ENCODE data around the gene FAM168A. TPM values are rescaled to one million over a fixed set of nuclear protein-coding genes. Genes with fewer than 3 reads are reported as not detected.

FAM168A gene
- total RNA-seq, 2 experiments from 2014 or later = 10.1 to 23.7 TPM

DNA sequence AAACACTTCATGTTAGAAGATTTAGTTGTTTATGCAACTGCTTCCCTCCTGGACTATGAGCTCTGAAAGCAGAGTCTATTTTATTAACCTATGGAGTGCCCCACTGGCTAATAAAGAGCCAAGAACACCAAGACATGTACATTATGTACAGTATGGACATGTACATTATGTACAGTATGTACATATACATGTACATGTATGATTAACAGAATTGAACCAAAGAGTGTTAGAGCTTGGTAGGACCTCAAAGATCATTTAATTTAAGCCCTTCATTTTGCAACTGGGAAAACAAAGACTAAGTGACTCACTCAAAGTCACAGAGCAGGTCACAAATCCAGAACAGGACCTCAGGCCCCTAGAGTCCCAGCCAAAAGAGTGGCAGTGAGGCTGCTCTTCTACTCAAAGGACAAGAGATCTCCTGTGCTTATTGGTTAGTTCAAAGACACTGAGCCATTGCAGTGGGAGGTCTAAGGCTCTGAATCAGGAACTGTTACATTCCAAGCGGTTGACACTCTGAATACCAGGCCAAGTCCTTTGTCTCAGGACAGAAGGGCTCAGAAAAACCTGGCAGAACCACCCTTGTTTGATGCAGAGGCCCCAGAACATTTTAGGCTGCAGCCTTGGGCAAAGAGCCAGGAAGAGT, 103.8 kb downstream of the FAM168A start:
- DNase-seq (ENCODE audit: low spot score) = no peak
- H3K36me3 ChIP-seq (ENCODE audit: insufficient read depth, low read length) = no peaks in the 10 kb centered on the region
- no peak overlapping the region for H3K27ac ChIP-seq (ENCODE audit: low read depth, low read length, poor library complexity, severe bottlenecking)
- no peaks in the 10 kb centered on the region for H3K79me2 ChIP-seq (ENCODE audit: insufficient read depth, low read depth, low read length)
- no peak overlapping the region for H3K4me2 ChIP-seq (ENCODE audit: low read length)
- BruUV-seq (replicated peaks) = no TSS peak
- no peak overlapping the region for H2AFZ ChIP-seq (ENCODE audit: low read length)
- TF ChIP-seq, protein P1, sequence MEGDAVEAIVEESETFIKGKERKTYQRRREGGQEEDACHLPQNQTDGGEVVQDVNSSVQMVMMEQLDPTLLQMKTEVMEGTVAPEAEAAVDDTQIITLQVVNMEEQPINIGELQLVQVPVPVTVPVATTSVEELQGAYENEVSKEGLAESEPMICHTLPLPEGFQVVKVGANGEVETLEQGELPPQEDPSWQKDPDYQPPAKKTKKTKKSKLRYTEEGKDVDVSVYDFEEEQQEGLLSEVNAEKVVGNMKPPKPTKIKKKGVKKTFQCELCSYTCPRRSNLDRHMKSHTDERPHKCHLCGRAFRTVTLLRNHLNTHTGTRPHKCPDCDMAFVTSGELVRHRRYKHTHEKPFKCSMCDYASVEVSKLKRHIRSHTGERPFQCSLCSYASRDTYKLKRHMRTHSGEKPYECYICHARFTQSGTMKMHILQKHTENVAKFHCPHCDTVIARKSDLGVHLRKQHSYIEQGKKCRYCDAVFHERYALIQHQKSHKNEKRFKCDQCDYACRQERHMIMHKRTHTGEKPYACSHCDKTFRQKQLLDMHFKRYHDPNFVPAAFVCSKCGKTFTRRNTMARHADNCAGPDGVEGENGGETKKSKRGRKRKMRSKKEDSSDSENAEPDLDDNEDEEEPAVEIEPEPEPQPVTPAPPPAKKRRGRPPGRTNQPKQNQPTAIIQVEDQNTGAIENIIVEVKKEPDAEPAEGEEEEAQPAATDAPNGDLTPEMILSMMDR (conservative IDR thresholded peaks at IDR 0.05; ENCODE audit: low read length) = no peak
- no peak for TF ChIP-seq EZH2phosphoT487 (IDR thresholded peaks at IDR 0.05; ENCODE audit: borderline replicate concordance, low read depth, low read length)
- no peaks in the 10 kb centered on the region for H3K4me1 ChIP-seq (ENCODE audit: insufficient read depth, low read length, poor library complexity, severe bottlenecking)
- no peak overlapping the region for H3K4me3 ChIP-seq (ENCODE audit: low read depth, low read length, poor library complexity, severe bottlenecking)
- no peaks in the 10 kb centered on the region for H4K20me1 ChIP-seq (ENCODE audit: insufficient read depth, low read length)
- no peaks in the 10 kb centered on the region for H3K9me2 ChIP-seq (ENCODE audit: insufficient read depth, low read length)
- POLR2A ChIA-PET = no interaction called here
- intact Hi-C loops (cut with micrococcal nuclease; ENCODE audit: unreplicated experiment) = no loop called here
- CTCF ChIA-PET (ENCODE audit: unreplicated experiment) = no interaction called here
- no peaks in the 10 kb centered on the region for H3K9me3 ChIP-seq (ENCODE audit: low read length)

DNA sequence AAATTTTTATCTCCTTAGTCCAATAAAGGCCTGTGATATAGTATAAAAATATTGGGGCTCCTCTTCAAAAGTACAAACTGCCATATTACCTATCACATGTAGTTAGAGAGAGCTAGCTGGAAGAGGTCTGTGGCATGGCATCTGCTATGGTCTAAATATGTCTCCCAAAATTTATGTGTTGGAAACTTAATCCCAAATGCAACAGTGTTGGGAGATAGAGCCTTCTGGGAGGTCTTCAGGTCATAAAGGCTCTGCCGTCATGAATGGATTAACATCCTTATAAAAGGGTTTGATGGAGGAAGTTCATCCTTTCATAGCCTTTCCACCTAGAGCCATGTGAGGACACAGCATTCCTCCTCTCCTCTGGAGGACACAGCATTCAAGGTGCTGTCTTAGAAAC, 116.3 kb downstream of the FAM168A start:
- Histone ChIP-seq H3K27ac (ENCODE audit: low read depth, low read length, poor library complexity, severe bottlenecking) (no peak overlapping the region), H3K4me2 (ENCODE audit: low read length) (no peak overlapping the region), H3K36me3 (ENCODE audit: insufficient read depth, low read length) (no peaks in the 10 kb centered on the region), H2AFZ (ENCODE audit: low read length) (no peak overlapping the region), H4K20me1 (ENCODE audit: insufficient read depth, low read length) (no peaks in the 10 kb centered on the region), H3K9me2 (ENCODE audit: insufficient read depth, low read length) (no peaks in the 10 kb centered on the region), H3K4me3 (ENCODE audit: low read depth, low read length, poor library complexity, severe bottlenecking) (no peak overlapping the region), H3K79me2 (ENCODE audit: insufficient read depth, low read depth, low read length) (no peaks in the 10 kb centered on the region), H3K4me1 (ENCODE audit: insufficient read depth, low read length, poor library complexity, severe bottlenecking) (no peaks in the 10 kb centered on the region), H3K9me3 (ENCODE audit: low read length) (0 out of 2 replicates have a peak, but pooled peaks cover 11% of the 10 kb centered on the region)
- CTCF ChIA-PET (ENCODE audit: unreplicated experiment) = no interaction called here
- POLR2A ChIA-PET = no interaction called here
- TF ChIP-seq EZH2phosphoT487 (IDR thresholded peaks at IDR 0.05; ENCODE audit: borderline replicate concordance, low read depth, low read length) = no peak
- TF ChIP-seq, protein P1 (conservative IDR thresholded peaks at IDR 0.05; ENCODE audit: low read length) = no peak
- intact Hi-C loops (cut with micrococcal nuclease; ENCODE audit: unreplicated experiment) = loop anchor here (1.0 kb wide), 1 partner anchor 180 kb away; no protein-coding TSS in a partner anchor
- no TSS peak for BruUV-seq (replicated peaks)
- no peak for DNase-seq (ENCODE audit: low spot score)

DNA sequence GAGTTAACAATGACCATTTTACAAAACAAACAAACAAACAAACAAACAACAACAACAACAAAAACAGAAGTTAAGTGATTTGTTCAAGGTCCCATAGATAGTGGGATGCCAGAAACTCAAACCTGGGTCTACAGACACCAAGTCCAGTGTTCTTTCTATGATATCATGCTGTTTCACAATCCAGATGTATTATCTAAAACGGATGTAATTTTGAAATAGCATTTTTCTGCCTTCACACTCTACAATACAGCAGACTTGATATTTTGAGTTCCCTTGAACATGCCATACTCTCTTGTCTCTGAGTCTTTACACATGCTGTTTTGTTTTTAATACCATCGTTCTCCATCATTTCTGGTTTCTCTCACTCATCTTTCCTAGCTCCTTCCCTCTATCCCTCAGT, 117.2 kb downstream of the FAM168A start:
- BruUV-seq (replicated peaks) = no TSS peak
- Histone ChIP-seq H3K4me3 (ENCODE audit: low read depth, low read length, poor library complexity, severe bottlenecking) (no peak overlapping the region), H4K20me1 (ENCODE audit: insufficient read depth, low read length) (no peaks in the 10 kb centered on the region), H2AFZ (ENCODE audit: low read length) (no peak overlapping the region), H3K9me2 (ENCODE audit: insufficient read depth, low read length) (no peaks in the 10 kb centered on the region), H3K4me2 (ENCODE audit: low read length) (no peak overlapping the region), H3K36me3 (ENCODE audit: insufficient read depth, low read length) (no peaks in the 10 kb centered on the region), H3K4me1 (ENCODE audit: insufficient read depth, low read length, poor library complexity, severe bottlenecking) (no peaks in the 10 kb centered on the region), H3K79me2 (ENCODE audit: insufficient read depth, low read depth, low read length) (no peaks in the 10 kb centered on the region), H3K9me3 (ENCODE audit: low read length) (0 out of 2 replicates have a peak, but pooled peaks cover 11% of the 10 kb centered on the region), H3K27ac (ENCODE audit: low read depth, low read length, poor library complexity, severe bottlenecking) (no peak overlapping the region)
- ChIA-PET POLR2A (interaction anchor here (1.2 kb wide), 1 partner anchor 179 kb away, joined by 3 read pairs; no protein-coding TSS in a partner anchor), CTCF (ENCODE audit: unreplicated experiment) (no interaction called here)
- intact Hi-C loops (cut with micrococcal nuclease; ENCODE audit: unreplicated experiment) = loop anchor here (1.0 kb wide), 1 partner anchor 181 kb away; no protein-coding TSS in a partner anchor
- no peak for DNase-seq (ENCODE audit: low spot score)
- TF ChIP-seq, protein P1 (conservative IDR thresholded peaks at IDR 0.05; ENCODE audit: low read length) = no peak
- TF ChIP-seq EZH2phosphoT487 (IDR thresholded peaks at IDR 0.05; ENCODE audit: borderline replicate concordance, low read depth, low read length) = no peak
